Stimulated activated CD4-positive, alpha-beta T cell treated with anti-CD3 and anti-CD28 coated beads, TNF-alpha, amount 100 ng/mL, for 1 hour (primary cell): ENCODE data around the gene KLHL30.

Experiments
- DNase-seq, 3 donors: peaks; one replicate each; pipeline ENCODE4 v3.0.0-alpha.2; 2020; ENCODE audit warnings: low read depth in 3 of 3, low spot score in 1 of 3

Gene KLHL30

DNA sequence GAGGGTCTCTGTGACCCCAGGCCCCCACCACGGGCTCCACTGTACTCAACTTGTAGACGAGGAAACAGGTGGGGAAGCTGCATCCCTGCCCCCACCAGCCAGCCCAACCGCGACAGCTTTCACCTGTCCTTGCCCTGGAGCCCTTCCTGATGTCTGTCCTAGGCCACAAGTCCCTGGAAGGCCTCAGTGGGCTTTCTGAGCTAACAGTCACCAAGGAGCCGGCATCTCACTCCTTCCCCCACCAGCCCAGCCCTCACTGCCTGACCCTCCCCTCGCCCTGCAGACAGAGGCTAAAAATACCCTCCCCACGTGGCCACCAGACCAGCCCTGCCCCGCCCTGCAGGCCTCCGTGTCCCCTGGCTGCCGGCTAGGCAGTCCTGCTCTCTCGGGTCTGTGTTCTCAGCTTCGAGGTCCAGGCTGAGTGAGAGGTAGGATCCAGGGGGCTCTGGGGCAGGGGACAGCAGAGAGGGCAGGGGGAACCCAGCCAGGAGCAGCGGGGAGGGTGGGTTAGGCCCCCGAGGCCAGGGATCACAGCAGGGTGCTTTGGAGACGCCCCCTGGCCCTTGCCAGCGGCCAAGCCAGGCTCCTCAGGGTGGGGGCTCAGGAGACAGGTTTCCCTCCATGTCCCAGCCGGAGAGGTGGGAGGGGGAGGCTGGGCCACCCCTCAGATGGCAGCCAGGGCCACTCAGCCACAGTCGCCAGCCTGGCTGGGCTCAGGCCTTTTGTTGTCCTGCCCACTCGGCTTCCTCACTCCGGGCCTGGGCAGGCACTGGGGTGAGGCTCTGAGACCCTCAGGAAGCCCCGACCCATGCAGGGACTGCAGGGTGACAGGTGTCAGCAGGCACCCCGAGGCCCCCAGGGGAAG is at the start of gene KLHL30:
Gene KLHL30, plus strand, starts transcription at position 338 of the 865 bp plus-strand sequence. CDS start 2,087 bp downstream, outside the sequence.
- DNase-seq = no peak

DNA sequence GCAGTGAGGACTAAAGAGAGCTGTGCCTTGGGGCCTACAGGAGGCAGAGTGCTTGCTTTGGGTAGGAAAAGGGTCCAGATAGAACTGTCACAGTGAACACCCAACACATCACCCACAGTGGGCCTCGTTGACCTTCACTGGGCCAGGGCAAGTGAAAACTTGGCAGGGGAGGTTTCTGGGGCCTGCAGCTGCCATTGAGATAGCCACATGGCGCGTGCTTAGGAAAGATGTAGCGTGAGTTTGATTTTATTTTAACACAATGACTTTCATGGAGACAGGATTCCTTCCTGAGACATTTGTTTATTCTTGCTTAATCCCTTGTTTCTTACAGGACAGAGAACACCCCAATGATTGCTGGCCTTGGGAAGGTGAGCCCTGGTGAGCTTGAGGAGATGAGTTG is 47.6 kb upstream of the KLHL30 start:
- no peak for DNase-seq

GRCh38 chr2:238091436-238092060 is 46.9 kb upstream of the KLHL30 start:
- no peak for DNase-seq

DNA sequence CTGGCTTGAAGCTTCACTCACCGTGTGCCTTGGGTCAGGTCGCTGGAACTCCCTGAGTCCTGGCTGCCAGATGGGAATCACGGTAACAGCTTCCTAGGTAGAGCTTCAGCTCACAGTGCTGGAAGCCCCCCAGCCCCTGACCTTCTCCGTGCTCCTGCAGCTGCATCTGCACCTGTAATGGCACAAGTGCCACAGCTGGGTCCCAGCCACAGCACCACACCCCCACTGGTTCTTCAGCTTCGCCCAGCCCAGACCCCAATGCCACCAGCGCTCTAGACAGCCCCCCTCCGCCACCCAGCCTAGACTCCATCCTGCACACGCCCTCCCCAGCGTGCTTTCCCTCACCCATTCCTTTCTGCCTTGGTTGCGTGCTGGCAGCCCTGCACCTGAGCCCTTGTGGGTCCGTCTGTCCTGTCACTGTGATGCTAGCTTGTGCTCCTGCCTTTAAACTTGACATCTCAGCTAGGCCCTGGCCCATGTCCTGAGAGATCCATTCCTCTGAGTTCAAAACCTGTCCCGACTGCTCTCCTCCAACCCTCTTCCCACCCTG is 45.9 kb upstream of the KLHL30 start:
- no peak for DNase-seq

GRCh38 chr2:238093181-238094140 is 45.0 kb upstream of the KLHL30 start:
- no peak for DNase-seq

- DNase-seq = no peak
These were observed 43.9 kb upstream of the KLHL30 start for GRCh38 chr2:238094438-238095022.

DNA sequence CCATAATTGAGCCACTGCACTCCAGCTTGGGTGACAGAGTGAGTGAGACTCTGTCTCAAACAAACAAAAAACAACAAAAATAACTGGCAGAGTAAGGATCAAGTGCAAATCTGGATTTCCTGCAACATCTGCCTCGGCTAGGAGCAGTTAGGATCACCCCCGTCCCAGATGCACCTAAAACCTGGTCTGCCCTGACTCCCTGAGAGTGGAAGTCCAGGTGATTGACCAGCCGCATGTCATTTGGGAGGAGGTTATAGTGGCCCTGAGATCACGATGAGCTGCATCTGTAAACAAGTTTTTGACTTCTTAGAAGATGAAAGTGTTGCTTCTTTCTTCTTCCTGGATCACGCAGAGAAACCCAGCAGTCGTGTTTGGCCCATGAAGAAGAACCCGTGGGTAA is 43.3 kb upstream of the KLHL30 start:
- no peak for DNase-seq

DNA sequence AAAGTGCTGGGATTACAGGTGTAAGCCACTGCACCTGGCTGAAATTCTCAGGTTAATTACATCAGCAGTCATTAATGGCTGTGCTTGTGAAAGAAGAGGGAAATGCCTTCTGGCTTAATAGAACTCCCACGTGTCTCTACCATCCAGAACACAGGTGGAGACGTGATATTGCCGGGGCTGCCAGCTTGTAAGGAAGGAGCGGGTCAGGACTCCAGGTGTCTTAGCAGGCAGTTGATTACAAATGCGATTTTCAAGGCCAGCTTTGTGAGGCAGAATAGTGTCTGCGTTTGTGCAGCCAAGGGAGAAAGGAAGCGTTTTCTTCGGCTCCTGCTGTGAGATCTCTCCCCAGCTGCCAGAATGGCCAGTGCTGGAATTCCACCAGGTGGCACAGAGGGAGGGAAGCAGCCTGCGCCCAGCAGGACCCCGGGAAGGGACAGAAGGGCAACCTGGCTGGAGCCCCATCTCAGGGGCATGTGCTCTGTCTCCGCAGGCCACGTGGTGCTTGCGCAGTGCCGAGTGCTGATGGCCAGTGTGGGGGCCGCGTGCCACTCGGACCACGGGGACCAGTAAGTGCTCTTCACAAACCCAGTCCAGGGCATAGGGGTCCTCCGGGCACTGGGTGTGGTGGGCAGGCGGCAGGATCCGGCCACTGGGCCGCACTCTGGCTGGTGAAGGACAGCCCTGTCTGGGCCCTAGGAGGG is 42.0 kb upstream of the KLHL30 start:
- DNase-seq = no peak

DNA sequence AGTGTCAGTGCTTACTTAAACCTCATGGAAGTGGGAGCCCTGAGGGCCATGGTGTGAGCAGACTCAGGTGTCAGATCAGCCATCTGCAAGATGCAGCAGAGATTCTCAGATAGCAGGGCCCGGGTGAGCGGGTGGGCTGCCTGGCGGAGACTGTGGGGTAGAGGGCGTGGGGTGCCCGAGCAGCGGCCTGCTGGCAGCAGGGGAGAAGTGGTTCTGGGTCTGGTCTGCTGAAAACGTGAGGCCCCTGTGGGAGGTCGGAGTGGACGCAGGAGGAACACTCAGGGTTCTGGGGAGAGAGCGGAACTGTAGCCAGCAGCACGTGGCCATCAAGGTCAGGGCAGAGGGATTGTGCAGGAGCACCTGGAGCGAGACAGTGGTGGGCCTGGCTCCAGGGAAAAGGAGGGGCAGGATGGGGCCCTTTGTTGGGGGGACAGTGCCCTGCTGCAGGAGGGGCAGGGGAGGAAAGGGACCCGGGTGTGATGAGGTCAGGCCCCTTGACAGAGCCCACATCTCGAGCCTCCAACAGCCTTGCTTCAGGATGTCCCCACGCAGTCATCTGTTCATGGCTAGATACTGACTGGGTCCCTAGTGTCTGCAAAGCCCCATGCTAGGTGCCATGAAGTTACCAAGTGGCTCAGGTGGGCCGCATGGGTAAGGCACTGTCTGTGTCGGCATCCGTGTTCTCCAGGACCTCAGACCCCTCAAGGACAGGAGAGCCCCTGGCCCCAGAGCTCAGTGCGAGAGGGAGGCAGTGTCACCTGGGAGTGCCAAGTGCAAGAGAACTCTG is 41.1 kb upstream of the KLHL30 start:
- DNase-seq = no peak

GRCh38 chr2:238097988-238098871 is 40.2 kb upstream of the KLHL30 start:
- no peak for DNase-seq

DNA sequence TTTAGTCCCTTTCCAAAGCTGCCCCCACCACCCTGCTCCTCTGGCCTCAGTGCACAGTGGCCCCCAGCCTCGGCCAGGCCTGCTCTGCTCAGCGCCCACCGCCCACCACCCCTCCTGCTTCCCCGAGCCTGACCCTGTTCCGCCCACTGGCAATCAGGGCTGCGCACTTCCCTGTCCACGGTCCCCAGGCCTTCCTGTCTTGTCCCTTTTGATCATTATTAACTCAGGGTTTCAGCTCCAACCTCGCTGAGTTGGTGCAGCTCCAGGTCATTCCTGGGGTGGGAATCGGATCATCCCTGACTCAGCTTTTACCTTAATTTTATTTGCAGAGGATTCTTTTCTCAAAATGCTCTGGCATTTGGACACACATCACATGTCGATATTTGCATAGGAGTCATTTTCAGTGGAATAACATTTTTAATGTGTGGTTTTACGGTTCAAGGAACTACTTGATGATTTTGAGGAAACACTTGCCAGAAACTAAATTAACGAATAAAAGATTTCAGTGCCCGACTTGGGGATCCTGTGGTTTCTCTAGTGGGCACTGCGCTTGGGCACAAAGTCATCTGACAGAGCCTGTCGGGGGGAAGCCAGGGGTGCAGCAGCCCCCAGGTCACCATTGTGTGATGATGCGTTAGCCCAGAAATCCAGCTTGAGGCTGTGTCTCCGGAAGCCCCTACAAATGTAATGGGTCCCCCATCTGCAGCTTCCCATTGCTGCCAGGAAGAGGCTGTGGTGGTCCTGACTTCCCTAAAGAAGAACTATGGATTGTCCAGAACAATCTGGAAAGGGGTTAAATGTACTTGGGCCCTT is 39.4 kb upstream of the KLHL30 start:
- DNase-seq = no peak

DNA sequence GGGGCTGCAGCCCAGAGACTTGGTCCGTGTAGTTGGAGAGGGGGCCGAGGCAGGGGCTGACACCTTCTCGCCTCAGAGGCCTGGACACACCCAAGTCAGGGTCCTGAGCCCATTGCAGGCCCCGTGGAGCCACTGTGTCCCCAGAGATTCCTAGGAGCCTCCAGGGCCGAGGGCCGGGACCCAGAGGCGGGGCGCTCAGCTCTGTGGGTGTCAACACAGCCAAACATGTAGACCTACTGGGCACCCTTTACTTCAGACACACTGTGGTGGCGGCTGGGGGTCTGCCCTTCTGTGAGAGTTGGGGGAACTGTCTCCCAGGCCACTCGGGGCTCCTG is 38.8 kb upstream of the KLHL30 start:
- DNase-seq = no peak

DNA sequence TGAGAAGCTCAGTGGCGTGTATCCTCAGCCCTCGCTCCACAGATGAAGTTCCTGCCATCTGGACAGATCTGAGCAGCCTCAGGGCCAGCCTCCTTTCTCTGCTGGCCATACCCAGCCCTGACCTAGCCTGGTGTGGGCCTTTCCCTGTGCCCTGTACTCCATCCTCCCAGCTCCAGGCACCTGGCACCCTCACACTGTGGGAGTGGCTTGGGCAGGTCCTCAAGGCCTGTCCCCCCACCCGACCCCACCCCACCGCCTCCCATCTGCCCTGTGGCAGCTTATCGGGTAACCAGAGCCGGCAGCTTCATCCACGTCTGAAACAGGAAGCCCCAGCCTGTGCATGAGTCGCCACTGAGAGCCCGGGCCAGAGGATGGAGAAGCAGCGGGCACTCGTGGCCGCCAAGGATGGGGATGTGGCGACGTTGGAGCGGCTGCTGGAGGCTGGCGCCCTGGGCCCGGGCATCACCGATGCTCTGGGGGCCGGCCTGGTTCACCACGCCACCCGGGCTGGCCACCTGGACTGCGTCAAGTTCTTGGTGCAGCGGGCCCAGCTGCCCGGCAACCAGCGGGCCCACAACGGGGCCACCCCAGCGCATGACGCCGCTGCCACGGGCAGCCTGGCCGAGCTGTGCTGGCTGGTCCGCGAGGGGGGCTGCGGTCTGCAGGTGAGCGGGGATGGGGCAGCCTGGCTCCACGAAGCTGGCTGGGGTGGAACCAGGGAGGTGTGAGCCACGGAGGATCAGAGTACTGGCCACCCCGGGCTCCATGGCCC is 38.2 kb upstream of the KLHL30 start, which contains the start of gene ESPNL:
Gene ESPNL, plus strand, starts transcription at position 292 of the 772 bp plus-strand sequence. Its CDS starts 80 bp downstream, at position 372.
- no peak for DNase-seq

DNA sequence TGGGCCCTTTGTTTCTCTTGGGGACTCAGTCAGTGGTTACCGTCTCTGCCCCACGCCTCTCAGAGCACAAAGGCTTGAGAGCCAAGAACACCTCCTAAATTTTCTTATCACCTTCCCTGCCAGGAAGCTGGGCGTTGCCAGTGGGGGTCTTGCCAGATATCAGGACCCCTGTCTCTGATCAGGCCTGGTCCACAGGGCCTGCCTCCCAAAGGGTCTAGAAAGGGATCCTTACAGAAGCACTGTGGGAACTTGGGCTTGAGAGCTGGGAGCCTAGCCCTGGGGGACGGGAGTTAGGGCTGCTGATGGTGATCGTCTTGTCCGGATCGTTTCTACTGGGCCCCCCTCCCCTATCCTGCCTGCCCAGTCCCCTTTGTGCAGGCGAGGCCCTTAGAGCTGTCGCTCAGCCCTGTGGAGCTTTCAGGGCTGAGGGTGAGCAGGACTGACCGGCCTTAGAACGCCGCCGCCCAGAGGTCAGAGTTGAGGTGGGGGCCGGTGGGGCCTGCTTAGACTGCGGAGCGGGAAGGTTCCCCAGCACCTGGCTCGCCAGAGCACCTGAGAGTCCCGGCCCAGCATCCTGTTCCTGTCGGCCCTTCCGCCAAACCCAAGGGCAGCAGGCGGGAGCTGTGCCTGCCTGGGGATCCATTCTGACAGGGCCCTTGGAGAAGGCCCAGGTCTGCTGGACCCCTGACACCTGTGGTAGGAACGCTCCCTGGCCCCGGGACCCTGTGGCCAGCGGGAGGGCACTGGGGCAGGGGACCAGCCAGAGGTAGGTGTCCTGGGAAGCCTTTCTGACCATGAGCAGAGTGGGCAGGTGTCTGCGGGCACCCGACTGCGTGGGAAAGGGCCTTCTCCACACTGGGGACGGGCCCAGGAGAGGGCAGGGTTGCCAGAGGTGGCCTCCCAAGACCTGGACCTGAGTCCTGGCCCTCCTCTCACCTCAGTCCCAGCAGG is 37.4 kb upstream of the KLHL30 start:
- DNase-seq = no peak
